ELF-1 (cell line): ENCODE results near the gene GRK3.
"Not testable (repeated sequence)": the region's sequence is repeated elsewhere in the genome, so short reads cannot be mapped to it uniquely, and the experiment has no call there.

Source experiments
- DNase-seq: peaks from one replicate; pipeline ENCODE4 v3.0.0-alpha.2; 2016; ENCODE audit warnings: low read depth, low spot score

Gene GRK3

GRCh38 chr22:25698978-25699377 is 134.5 kb downstream of the GRK3 start:
- DNase-seq, result no peak

- DNase-seq, result no peak
These were observed 136.7 kb downstream of the GRK3 start for GRCh38 chr22:25701056-25701780.

GRCh38 chr22:25702040-25702439 is 137.6 kb downstream of the GRK3 start:
- no peak for DNase-seq

- no peak for DNase-seq
These were observed 138.2 kb downstream of the GRK3 start for GRCh38 chr22:25702571-25703167.

GRCh38 chr22:25704701-25705100 is 140.2 kb downstream of the GRK3 start:
- no peak for DNase-seq

GRCh38 chr22:25706197-25706596 is 141.7 kb downstream of the GRK3 start:
- DNase-seq, result no peak

GRCh38 chr22:25708430-25708829 is 144.0 kb downstream of the GRK3 start:
- not testable (repeated sequence) for DNase-seq

GRCh38 chr22:25709758-25710157 is 145.3 kb downstream of the GRK3 start:
- DNase-seq, result no peak

- DNase-seq, result no peak
These were observed 146.0 kb downstream of the GRK3 start for GRCh38 chr22:25710501-25710900.

GRCh38 chr22:25711491-25711890 is 147.0 kb downstream of the GRK3 start:
- DNase-seq, result no peak

GRCh38 chr22:25712661-25713400 is 148.4 kb downstream of the GRK3 start:
- DNase-seq, result no peak

GRCh38 chr22:25714070-25714469 is 149.6 kb downstream of the GRK3 start:
- DNase-seq, result no peak

GRCh38 chr22:25714739-25715138 is 150.3 kb downstream of the GRK3 start:
- DNase-seq, result no peak

GRCh38 chr22:25716637-25717036 is 152.2 kb downstream of the GRK3 start:
- no peak for DNase-seq

- DNase-seq, result no peak
These were observed 153.8 kb downstream of the GRK3 start for GRCh38 chr22:25718135-25718840.

- no peak for DNase-seq
These were observed 157.7 kb downstream of the GRK3 start for GRCh38 chr22:25722223-25722622.

GRCh38 chr22:25722626-25723025 is 158.2 kb downstream of the GRK3 start:
- DNase-seq, result no peak

GRCh38 chr22:25726241-25726640 is 161.8 kb downstream of the GRK3 start:
- no peak for DNase-seq

GRCh38 chr22:25728071-25728470 is 163.6 kb downstream of the GRK3 start:
- DNase-seq, result peak; percentile 32

- no peak for DNase-seq
These were observed 164.8 kb downstream of the GRK3 start for GRCh38 chr22:25729016-25729995.

GRCh38 chr22:25735650-25736049 is 171.2 kb downstream of the GRK3 start:
- DNase-seq, result no peak
